ENCODE results near the gene NAALADL2.

The NAALADL2 gene

DNA sequence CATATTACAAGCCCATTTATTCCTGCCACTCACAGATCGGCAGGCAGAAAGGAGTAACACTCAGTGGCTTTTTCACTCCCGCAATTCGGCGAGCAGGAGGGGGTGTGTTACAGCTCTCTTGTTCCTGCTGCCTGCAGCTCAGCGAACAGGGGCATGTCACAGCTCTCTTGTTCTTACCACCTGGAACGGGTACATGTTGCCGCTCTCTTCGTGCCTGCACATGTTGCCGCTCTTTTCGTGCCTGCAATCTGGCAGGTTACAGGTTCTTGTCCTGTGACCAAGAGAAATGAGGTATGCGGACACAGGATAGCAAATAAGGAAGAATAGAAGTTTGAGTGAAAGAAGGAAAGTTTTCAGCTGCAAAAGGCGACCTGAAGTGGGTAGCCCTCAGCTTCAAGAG is 761.4 kb downstream of the NAALADL2 start:
- no peak for DNase-seq

DNA sequence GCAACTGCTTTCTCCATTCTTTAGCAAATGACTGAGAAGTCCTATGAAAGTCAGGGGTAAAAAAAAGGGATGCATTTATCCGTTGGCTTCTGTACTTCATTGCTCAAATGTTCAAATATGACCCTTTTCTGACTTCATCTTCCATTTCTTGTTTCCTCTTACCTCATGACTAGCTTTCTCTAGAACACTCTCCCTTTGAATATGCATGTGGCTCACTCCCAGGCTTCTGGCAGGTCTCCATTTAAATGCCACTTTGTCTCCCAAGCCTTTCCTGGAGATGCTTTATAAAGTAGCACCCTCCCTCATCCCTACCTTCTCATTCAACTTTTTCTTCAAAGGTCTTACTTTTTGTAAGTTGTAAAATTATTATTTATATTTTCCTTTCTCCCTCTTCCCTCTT is 781.8 kb downstream of the NAALADL2 start:
- DNase-seq, result no peak

DNA sequence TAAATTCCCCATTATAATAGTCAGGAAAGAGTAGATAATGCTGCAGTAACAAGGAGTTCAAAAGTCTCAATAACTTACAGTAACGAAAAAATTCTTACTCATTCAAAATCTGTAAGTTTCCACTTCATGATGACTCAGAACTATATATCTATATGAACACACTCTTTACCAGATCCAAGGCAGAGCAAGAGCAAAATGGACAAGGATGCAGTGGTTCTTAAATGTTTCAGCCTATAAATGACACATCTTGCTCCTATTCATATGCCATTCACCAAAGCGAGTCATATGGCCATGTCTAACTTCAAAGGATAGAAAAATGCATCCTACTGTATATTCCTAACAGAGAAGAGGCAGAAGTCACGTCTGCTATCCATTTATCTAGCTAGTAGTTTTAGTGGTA is 787.7 kb downstream of the NAALADL2 start:
- no peak for DNase-seq

DNA sequence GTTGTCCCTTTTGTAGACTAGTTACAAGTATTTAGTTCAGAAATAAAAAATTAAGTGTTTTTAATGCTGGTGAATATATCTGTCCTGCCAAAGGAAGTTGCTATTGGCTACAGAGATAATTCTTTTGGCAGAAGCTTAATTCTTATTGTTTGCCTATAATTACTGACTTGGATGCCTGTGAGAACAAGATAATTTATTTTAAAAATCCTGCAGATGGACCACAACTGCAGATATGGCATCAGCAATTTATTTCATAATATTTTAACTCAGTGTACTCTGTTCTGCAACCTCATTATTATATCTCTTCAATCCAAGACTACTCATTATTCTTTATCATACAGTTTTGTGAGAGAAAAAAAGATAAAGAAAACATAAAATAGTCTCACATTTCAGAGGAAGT is 789.8 kb downstream of the NAALADL2 start:
- DNase-seq, result no peak

DNA sequence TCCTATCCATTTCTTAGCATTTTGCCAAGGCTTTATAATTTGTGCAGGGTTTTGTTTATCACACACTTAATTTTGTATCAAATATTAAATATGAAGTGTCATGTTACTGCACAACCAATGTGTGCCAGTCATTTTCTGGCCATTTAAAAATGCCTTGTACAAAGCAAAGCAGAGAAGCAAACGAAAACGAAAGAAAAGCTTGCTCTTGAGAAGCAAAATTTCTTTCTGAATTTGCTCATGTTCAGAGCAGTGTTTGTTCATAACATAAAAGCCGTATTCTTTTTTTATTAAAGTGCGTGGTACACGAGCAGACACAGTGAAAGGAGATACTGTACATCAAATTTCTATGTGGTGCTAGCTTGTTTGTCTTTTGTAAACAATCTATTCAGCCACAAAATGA is 792.6 kb downstream of the NAALADL2 start:
- no peak for DNase-seq

DNA sequence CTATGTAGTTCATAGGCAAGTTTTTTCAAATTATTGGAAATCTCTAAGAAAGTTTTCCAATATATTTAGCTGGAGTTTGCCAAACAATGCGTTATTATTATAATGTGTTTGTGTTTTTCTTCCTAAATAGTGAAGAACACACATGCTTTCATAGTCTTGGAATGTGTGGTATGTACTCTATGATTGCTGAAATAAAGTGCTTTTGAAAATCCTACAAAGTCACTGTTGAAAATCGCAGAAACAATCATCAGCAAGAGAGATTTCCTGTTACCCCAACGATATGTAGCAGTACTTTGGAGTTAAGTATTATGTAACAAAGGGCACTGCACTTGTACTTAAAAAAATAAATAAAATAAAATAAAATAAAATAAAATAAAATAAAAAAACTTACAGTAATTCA is 796.2 kb downstream of the NAALADL2 start:
- DNase-seq, result no peak

DNA sequence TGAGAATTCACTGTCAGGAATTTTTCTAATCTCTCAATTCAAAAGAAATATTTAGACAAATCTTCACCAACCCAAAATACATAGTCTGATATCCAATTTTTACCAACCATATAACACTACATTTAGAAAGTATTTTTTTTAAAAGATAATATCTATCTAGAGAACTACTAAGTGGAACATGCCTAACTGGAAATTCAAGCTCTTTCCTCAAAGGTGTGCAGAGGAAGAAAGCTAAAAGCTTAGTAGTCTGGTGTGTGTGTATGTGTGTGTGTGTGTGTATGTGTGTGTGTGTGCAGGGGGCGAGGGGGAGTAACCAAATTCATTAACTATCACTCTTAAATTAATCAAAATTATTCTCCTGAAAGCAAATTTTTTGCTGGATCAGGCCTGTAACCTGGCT is 797.3 kb downstream of the NAALADL2 start:
- no peak for DNase-seq

DNA sequence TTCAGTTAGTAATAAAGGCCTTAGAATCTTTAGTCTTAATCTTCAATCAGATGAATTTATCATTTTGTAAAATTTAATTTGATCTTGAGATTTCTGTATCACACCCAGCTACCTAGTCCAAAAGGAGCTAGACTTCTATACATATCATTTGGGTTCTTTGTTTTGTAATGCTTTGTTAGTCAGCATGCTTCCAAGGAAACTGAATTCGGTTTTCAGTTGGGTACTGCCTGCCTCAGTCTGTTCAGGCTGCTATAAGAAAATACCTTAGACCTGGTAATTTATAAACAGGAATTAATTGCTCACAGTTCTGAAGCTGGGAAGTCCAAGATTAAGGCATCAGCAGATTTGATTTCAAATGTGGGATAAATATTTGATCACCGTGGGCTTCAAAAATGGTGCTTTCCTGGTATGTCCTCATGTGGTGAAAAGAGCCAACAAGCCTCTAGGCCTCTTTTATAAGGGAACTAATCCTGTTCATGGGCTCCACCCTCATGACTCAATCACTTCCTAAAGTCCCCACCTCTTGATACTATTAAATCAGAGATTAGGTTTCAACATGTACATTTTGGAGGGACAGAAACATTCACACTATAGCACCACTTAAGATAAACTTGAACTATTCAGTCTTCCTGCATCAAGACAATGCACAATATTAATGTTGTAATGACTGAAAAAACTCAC is 800.7 kb downstream of the NAALADL2 start:
- DNase-seq, result no peak

DNA sequence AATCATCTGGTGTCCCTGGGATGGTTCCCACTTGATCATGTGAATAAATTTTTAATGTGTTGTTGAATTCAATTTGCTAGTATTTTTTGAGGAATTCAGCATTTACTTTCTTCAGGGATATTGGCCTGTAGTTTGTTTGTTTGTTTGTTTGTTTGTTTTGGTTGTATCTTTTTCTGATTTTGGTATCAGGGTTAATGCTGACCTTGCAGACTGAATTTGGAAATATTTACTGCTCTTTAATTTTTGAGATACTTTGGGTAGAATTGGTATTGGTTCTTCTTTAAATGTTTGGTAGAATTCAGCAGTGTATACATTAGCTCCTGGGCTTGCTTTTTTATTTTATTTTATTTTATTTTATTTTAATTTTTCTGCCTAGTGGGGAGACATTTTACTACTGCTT is 803.7 kb downstream of the NAALADL2 start:
- no peak for DNase-seq

DNA sequence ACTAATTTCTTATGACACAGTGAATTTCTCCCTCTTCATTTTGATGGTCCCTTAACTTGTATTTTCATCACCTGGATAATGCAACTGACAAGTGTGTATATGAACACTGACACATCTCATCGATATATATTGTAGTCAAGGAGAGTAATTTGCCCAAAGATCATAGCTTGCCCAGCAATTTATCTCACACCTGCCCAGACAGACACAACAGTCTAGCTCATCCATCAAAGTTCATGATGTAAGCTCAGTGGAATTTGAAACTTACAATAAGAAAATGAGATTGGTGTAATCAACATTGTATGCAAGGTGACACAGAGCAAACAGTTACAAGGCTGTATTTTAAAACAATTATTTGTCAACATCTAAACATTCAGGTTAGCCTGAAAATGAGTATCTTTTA is 805.8 kb downstream of the NAALADL2 start:
- DNase-seq, result no peak

DNA sequence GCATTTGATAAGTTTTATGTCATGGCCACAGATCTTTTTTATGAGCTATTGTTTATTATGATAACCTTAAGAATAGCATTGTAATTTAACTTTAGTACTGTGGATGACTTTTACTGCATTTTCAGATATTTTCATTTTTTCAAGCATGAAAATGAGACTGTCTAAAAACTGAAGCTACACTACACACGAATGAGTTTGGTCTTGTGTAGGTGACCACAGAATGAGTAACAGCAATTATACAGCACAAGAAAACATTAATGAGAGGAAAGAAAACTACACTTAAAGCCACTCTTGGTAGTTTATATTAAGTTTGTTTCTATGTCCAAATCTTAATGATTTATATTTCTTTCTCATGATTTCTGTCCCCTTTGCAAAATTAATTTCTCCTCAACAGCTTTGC is 809.2 kb downstream of the NAALADL2 start:
- no peak for DNase-seq

DNA sequence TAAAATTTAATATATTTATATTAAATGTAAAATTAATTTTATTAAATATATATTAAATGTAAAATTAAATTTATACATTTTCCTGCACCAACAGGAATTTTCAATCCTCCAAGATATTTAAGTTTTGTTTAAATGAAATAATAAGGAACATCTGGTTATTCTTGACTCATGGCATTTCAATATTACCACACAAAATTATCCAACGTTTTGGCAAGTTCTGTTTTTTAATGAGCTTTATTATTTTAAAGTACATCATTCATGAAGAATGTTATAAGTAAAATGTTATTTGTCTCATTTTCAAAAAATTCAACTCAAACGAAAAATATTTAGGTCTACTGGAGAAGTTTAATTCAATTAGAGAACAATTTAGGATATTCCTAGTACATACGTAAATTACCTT is 811.4 kb downstream of the NAALADL2 start:
- DNase-seq, result no peak

DNA sequence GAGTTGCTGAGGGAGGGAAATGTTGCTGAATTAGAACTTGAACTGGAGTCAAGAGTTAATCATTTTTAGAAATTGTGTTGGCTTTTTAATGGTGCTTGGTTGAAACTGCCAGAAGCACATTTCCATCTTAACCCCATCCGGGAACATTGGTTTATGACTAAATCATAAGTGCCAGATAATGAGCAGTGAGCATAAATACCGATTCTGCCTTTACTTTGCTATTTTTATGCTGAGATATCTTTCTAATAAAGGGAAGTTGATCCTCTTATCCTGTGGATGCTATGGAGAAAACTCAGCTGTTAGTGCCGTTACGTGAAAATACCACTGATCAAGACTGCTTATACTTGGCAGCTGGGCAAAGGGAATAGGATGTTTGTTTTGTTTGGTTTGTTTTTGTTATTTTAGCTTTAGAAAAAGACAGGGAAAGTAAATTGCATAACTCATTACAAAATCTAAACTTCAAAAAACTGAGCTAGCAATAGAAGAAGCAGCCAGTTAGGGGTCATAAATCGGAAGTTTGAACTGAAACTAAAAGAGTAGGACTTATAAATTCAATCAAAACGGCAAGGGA is 813.1 kb downstream of the NAALADL2 start:
- no peak for DNase-seq

DNA sequence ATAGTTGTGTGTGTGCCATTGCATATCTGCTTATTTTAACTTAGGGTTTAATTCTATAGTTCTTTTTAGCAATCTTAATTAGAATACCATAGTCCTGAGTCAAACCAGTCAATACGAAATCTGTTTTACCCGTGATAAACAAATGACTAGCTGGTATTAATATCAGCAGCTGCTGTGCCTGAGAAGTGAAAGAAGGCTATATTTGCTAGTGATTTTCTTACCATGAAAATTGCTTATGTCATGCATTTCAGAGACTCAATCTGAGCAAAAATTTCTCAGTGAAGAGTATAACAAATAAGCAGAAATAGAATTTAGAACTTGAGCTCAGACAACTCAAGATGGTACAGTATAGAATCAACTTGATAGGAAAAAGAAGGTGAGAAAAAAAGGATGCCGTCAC is 820.4 kb downstream of the NAALADL2 start:
- no peak for DNase-seq

DNA sequence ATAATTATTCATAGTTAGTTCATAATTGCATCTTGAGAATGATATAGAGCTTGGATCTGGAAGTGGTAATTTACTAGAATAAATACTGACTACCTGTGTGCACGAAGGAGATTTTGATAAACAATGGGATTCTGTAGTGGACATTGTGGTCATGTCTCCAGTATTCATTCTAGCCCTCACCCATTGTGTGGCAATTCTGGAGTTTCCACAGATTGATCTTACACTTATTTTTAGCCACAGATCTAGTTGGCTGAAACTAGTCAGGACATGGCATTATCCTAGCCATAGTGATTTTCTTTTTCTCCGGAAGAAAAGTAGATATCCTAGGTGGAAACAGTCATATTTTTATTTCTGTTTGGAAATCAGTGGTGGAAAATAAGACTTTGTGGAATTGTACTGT is 833.1 kb downstream of the NAALADL2 start:
- no peak for DNase-seq

DNA sequence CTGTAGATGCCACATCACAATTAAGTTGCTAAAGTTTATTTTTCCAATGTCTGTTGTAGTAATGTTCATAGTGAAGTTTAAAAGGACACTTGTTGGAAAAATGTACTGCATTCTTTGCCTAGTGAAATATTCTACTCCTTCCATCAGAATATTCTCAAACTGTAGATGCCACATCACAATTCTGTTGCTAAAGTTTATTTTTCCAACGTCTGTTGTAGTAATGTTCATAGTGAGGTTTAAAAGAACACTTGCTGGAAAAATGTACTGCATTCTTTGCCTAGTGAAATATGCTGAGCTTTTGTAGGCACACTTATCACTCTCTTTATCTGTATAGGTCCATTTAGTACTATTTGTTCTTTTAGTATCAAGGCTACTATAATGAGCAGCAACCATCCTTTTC is 836.1 kb downstream of the NAALADL2 start:
- DNase-seq, result no peak

DNA sequence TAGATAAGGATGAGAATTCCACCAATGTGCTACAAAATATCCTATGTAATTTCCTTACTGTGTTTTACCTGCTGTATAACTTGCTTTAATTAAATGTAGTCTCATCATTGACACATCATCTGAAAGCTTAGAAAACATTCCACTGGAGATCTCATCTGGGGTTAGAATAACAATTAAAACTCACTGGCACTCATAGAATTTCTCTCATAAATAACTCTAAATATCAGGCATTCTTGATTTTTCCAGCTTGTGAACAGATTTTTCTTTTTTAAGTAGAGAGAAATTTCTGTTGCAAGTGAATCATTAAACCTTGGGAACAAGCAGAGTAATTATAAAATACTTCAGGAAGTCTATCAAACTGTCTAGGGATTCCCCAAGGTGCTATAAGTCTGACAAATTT is 843.8 kb downstream of the NAALADL2 start:
- no peak for DNase-seq

DNA sequence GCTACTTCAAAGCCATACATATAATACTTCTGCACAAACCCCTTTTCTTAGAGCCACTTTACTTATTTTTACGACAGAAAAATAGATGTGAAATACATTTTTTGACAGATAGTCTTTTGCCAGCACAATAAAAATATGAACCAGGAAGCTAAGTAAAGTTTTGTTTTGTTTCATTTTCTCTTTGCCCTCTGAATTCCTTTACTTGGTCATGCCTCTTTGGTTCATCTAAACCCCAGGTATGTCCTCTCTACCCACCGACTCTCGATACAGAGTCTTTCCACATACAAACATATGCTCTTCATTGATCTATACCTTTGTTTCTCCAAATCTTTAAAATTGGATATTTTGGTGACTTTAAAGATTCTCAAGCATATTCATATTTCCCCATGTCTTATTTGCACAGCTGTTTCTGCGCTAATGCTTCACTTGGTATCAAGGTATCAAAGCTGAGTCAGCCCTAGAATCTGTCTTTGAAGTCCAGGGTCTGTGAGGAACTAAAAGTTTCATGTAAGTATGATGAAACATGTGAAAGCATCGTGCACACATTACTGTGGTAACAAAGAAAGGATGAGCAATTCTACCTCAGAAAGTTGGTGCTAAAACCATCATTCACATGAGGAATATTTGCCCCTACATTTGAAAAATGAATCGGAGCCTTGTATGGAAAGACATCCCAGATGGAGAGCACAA is 845.4 kb downstream of the NAALADL2 start:
- no peak for DNase-seq

DNA sequence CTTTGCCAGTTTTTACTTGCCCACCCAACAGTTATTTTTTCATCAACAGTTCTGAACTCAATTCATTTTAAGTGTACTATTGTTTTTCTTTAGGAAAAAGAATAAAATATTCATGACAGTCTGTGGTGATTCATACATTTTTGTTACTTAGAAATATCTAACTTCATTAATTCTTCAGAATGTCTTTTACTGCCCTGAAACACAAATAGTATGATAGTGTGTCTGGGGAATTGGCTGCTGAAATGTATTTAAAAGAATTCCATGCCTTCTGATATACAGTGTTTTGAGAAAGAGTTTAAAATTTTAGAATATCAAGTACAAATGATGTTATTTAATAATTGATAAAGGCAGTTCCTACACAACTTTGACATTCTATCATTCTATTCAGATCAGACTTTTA is 854.1 kb downstream of the NAALADL2 start:
- no peak for DNase-seq

DNA sequence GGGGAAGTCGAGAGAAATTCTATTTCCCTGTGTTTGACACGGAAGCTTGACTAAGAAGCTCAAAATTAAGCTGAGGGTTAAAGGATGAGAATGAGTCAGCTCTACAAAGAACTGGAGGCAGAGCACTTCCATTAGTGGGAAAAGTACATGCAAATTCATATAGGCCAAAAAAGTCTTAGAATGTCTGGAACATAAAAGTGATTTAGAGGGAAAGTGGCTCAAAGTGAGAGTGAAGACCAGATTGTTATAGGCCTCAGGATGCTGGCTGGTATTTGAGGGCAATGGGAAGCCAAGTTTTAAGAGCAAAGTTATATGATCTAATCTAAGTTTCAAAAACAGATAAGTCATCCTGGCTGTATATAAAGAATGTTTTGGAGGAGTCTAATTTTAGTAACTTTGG is 857.3 kb downstream of the NAALADL2 start:
- no peak for DNase-seq

DNA sequence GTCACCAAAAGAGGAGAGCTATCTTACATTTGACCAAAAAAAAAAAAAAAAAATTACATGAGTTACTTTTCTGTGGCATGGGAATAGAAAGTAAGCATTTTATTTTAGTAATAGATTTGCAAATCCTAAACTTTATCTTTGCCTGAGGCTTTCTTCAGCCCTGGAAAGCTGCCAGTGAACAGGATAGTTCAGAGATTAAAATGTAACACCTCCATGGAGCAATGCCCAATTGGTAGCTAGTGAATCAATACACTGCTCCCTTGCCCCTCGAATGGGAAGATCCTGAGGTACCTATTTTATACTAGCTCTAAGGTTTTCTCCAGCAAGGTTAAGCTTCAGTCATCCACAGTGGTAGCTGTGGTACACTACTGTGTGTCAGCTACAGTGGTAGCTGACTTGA is 867.1 kb downstream of the NAALADL2 start:
- DNase-seq, result no peak

DNA sequence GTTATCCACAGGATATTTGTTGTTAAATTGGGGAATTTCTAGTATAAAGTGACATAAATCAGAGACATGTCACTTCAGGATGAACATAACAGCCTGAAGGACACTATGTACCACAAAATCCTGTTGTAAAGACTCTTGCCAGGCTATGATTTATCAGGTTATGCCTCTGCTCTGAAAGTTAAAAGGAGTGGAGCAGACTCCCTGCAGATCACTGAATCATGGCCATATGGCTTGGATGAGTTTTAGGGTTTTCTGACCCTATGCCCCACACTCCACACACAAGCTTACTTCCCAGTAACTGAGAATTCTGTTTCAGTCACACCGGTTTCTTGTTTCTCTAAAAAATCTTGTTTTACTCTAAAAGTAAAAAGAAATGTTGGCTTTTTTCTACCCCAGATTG is 869.4 kb downstream of the NAALADL2 start:
- DNase-seq, result no peak

DNA sequence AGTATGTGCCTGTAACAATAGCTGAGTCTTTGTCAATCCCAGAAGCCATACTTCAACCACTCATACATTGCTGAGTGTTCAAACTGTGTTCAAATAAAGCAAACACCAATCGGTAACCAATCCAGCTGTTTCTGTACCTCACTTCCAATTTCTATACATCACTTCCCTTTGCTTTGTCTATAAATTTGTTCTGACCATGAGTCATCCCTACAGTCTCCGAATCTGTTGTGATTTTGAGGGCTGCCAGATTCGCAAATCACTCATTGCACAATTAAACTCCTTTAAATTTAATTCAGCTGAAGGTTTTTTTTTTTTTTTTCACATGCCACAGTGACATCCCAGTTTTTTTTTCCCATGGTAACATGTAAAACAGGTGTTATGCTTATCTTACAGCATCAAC is 870.3 kb downstream of the NAALADL2 start:
- no peak for DNase-seq

DNA sequence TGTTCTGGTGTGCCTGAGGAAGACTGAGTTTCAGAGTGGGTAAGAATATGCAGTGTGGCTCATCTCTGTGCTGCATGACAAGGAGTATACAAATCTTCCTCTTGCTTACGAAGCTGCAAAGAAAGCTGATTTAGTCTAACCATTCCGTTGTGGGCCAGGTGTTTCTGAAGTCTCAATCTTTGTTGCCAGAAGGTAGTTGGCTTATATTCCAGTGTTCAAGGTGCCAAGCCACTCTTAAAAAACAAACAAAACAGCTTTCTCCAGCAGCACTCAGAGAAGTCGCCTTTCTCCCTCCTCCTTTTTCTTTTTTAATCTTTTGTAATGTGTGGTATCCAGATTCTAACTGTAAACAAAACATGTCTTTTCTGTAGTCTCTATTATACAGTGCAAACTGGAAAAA is 872.4 kb downstream of the NAALADL2 start:
- no peak for DNase-seq

DNA sequence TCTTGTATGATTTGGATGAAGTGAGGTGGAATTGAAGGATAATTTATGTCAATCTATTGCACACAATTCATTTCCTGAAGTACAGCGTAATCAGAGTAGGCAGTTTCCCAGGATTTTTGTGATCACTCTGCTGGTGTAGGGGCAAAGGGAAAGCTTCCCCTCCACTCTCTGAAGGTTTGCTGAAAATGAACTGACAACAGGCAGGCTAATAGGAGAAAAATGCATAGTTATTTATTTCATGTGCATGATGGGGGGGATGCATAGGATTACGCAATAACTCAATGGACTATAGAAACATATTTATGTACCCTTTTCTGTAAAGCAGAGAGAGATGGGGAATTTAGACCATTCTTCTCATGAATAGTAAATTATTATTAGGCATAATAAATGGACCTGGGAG is 872.9 kb downstream of the NAALADL2 start:
- DNase-seq, result no peak
